H4 (cell line): Measurements from ENCODE around the gene RAD23B. TPM values are rescaled to one million over a fixed set of nuclear protein-coding genes. Genes with fewer than 3 reads are reported as not detected.
A peak's percentile ranks its signal among the peaks of the same experiment; 100 is the strongest.

Source experiments
- DNase-seq: peaks from one replicate; pipeline ENCODE4 v3.0.0-alpha.2; 2015; ENCODE audit warnings: low spot score
- total RNA-seq: library from RNA; depleted of rRNA; stranded (reverse); fragments of >200 nt; shearing (Covaris generic); gene quantifications from 2 replicates; pipeline ENCODE4 v1.2.3, GENCODE V29; 2014

Gene RAD23B
- total RNA-seq, 1 experiment from 2014 or later: 108 TPM

- no peak for DNase-seq
Measured at GRCh38 chr9:107336718-107337360, 53.8 kb downstream of the RAD23B start.

DNA sequence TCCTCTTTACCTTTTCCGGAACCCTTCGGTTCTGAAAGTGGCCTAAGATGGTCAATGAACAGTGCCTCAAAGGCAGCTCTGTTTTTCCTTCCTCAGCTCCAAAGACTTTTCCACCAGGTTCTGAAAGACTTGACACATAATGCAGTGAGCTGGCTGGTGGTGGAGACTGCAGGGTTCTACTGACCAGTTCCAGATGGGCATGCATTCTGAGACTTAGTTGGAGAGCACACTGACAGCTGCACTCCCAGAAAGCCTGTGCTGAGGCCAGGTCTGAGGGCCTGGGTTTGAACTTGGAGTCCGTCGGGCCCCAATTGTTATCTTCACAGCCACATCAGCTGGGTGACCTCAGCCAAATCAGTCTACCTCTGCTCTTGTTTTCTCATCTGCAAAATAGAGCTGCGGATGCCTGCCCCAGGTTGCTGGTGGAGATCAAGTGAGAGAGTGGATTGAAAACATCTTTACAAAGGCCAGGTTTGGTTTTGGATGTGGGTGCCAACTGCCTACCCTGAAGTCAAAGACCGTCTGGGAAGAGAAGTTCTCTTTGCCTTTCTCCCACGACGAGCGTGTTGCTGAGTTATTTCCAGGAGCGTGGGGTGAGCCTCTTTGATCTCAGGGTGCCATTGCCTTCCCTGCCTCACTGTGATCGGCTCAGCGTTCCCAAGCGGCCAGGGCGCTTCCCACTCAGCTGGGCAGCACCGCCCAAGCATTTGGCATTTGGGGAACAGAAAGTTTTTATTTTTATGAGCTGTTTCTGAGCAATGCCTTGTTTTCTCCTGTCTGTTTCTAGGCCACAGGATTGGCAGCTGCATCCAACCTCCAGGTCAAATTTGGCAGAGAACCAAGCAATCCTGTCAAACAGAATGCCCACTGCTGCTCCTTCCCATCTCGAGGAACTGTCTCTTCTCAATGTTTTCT lies 54.9 kb downstream of the RAD23B start:
- DNase-seq: no peak

GRCh38 chr9:107338911-107339659 lies 56.0 kb downstream of the RAD23B start:
- DNase-seq: no peak

DNA sequence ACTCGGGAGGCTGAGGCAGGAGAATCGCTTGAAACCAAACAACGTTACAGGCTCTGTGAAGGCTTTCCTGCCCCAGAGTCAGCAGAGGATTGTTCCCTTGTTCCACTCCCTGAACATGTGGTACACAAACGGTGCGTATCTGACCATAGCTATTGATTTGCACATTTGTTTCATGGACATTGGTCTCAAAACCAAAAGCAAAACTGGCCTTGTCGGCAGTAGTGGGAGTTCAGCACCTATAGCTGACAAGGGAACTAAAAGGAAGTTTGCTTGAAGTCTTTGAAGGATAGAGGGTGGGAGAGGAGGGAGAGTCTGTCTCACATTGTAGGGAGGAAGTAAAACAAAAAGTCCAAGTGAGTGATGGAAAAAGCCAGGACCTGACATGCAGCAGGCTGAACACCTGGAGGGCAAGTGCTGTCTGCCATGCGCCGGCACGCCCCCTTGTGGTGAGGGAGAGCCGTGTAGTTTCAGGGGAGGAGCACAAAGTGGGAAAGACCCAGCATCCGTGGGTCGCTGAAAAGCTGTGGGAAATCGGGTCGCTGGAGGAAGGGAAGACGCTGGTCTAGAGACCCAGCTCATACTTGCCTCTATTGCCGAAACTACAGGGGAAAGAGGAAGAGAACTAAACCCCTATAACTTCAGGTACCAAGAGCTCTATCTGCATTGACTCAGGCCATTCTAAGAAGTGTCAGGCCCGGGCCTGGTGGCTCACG lies 58.0 kb downstream of the RAD23B start:
- peak; percentile 67 for DNase-seq

DNA sequence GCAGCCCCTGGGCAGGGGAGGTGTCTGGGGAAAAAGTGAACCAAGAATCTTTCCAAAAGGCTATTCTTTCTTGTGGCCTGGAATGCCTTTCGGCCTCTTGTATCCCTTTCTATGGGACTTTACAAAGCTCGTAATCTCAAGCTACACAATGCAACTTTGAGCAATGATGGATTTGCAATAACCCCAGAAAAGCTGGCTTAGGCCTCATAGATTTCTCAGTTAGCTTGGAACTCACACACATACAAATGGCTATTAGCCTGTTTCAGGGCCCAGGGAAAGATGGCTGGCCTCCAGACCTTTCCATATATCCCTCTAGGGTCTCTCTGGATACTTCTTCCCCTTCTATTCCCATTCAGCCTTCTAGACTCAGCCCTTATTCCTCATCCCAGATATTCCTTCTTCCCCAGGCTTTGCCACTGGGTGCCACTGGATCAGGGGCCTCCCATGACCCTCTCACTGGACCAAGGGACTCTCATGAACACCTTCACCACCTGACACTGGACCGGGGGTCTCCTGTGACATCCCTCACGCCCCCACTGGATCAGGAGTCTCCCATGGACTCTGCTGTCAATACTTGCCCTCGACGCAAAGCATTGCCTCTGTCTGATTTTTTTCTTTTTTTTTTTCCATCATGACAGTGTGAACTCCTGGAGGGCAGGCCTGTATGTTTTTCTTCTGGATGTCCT lies 59.5 kb downstream of the RAD23B start:
- no peak for DNase-seq

DNA sequence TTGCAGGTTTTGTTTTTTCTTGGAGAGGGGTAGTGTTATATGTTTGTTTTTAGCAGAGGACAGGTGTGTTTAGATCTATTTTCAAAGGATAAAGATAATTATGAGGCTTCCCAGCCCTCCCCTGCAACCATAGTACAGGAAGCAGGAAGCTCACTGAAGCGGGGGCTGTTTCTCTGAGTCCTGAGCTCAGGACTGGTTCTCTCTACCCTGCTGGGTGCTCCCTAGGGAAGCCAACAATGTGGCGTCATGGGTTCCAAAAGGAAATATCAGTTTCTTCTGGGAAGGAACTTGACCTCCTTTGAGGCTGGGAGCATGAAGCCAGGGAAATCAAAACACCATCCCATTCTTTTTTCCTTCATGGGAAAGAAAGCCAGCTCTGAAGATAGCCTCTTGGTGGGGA lies 62.2 kb downstream of the RAD23B start:
- DNase-seq: no peak

- DNase-seq: no peak
Measured at GRCh38 chr9:107348836-107349235, 65.8 kb downstream of the RAD23B start.

DNA sequence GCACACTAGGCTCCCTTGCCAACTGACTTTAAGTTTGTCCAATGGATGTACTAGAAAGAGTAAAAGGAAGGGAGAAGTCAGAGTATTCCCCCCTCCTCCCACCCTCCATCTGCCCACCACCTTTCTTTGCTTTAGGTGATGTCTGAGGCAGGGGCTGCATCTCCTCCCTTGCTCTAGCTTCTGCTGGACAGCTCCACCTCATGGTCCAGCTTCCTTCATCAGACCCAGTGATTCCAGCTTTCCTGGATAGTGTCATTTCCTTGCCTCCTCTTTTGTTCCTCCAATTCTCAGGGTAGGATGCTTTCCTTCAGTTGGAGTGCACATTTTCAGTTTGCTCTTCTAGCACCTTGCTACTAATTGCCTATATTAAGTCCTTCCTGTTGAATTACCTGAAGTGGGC lies 67.4 kb downstream of the RAD23B start:
- no peak for DNase-seq

DNA sequence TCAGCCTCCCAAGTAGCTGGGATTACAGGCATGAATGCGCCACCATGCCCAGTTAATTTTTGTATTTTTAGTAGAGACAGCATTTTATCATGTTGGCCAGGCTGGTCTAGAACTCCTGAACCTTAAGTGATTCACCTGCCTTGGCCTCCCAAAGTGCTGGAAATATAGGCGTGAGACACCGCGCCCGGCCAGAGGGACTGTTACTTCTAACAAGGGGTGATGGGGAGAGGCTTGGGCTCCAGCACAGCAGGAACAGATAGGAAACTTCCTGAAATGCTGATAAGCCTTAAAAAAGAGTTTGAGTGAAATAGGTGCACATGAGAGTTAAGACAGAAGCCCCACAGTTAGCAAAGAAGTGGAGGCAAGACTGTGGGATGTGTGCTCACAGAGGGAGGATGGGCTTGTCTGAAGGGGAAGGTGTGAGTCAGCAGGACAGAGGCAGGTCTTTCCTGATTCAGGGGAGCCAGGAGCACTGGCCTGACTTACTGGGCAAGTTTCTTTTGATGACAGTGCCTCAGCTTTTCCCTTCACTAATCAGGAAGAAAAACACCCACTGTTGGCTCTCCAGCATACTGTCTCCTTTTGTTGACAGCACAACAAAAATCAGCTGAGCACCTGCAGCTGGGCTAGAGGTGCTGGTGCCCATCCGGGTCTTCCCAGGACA lies 68.4 kb downstream of the RAD23B start:
- no peak for DNase-seq

GRCh38 chr9:107355394-107355793 lies 72.3 kb downstream of the RAD23B start:
- no peak for DNase-seq

DNA sequence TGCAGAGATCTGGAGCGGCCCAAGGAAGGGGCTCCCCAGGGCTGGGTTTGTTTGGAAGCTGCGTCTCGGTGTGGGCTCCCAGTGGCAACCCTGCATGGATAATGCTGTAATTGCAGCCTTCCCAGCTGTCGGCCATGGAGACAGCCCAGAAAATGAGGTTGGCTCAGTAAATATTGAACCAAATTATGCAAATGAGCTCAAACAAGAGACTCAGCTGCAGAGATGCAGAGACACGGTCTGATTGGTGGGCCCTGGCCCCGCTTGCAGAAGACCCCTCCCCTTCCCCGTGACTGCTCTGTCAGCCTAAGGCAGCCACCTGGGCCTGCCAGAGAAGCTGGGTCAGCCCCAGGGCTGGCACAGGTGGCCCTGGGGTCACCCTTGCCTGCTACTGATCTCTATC lies 75.9 kb downstream of the RAD23B start:
- no peak for DNase-seq

GRCh38 chr9:107360098-107360497 lies 77.0 kb downstream of the RAD23B start:
- no peak for DNase-seq

DNA sequence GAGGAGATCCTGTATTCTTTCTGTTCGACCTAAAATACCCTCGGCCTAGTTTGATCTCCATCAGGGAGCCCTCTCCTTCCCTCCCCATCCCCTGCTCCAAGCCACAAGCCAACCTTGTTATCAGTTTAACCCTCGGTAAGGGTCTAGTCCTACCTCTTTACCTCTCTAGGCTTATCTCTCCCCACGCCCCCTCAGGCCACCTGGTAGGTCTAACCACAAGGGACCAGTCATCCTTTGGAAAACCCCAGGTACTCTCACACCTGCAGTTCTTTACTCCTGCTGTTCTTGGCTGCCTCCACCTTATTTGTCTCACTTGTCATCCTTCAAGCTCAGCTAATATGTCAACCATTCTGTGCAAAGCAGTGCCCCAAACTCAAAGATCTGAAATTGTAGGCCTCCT lies 78.7 kb downstream of the RAD23B start:
- no peak for DNase-seq

DNA sequence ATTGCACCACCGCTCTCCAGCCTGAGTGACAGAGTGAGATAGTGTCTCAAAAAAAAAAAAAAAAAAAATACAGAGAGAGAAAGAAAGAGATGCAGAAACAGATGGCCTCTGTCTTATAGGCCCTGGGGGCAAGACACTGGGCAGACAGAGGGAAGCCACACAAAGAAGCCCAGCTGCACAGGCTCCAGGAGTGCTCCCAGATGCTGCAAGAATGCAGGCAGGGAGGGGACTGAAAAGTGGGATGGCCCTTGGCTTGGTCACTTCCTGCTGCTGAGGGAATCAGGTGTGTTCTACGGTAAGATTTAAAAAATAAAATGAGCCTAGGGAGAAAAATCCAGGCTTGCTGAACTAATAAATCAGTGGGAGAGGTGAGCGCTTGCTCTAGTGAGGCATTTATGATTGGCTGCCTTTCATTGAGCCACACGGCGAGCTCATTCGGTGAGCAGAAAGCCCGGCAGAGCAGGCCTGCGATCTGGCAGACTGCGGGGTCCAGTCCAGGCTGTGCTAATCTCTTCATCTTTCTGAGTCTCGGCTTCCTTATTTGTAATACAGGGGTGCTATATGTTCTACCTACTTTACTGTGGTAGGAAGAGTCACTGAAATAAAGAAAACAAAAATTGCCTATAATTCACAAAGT lies 80.6 kb downstream of the RAD23B start:
- DNase-seq: no peak

GRCh38 chr9:107367727-107368502 lies 84.8 kb downstream of the RAD23B start:
- DNase-seq: no peak

GRCh38 chr9:107368696-107369095 lies 85.6 kb downstream of the RAD23B start:
- no peak for DNase-seq

DNA sequence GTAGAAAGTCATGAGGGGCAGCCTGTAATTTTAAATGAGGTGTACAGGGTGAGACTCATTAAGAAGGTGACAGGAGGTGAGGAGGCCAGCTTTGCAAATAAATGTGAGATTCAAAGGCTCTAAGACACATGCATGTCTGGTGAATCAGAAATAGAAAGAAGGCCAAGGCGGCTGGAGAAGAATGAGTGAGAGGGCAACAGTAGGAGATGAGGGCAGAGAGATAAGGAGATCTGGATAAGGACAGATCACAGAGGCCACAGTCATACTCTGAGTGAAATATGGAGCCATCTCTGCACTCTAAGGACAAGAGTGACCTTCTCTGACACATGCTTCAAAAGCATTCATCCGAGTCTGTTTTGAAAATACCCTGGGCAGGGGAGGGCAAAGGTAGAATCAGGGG lies 90.7 kb downstream of the RAD23B start:
- DNase-seq: no peak

- no peak for DNase-seq
Measured at GRCh38 chr9:107375001-107375400, 91.9 kb downstream of the RAD23B start.

- no peak for DNase-seq
Measured at GRCh38 chr9:107375651-107376369, 92.7 kb downstream of the RAD23B start.
